Peyer's patch (tissue), 4 donors: Measurements from ENCODE around the gene NEURL3. TPM values are rescaled to one million over a fixed set of nuclear protein-coding genes. Genes with fewer than 3 reads are reported as not detected.

Experiments used
- DNase-seq, 3 donors: peaks; one replicate each; pipeline ENCODE4 v3.0.0-alpha.2; 2017 to 2019
- H3K27ac ChIP-seq, 4 donors: fragments of 200-600 bp; sonication (generic); one replicate each; pipeline ENCODE4 v1.5.1; 2016 to 2019
- H3K27me3 ChIP-seq, 2 donors: fragments of 200-600 bp; sonication (generic); one replicate each; pipeline ENCODE4 v1.5.1; 2019
- H3K36me3 ChIP-seq, 3 donors: fragments of 200-600 bp; sonication (generic); one replicate each; pipeline ENCODE4 v1.5.1; 2016 to 2019
- H3K4me1 ChIP-seq, 4 donors: fragments of 200-600 bp; sonication (generic); one replicate each; pipeline ENCODE4 v1.5.1; 2016 to 2019
- H3K4me3 ChIP-seq, 4 donors: fragments of 200-600 bp; sonication (generic); 1 replicate in 3 of 4; 2 replicates in 1 of 4; pipeline ENCODE4 v1.5.1; 2016 to 2019; ENCODE audit warnings: mild to moderate bottlenecking in 1 of 4
- H3K9me3 ChIP-seq, 4 donors: fragments of 200-600 bp; sonication (generic); one replicate each; pipeline ENCODE4 v1.5.1; 2016 to 2019; ENCODE audit warnings: mild to moderate bottlenecking in 1 of 4
- POLR2A ChIP-seq, 2 donors: fragments of 450-650 bp; IDR thresholded peaks; one replicate each; pipeline ENCODE4 v1.5.1; 2017; ENCODE audit warnings: antibody characterized with exemption in 2 of 2, mild to moderate bottlenecking in 2 of 2, moderate library complexity in 2 of 2
- total RNA-seq, 4 donors: library from RNA; depleted of rRNA; stranded (reverse); fragments of >200 nt; gene quantifications; one replicate each; pipeline ENCODE4 v1.1.0, GENCODE V29; 2016
- TF ChIP-seq, protein P1 (sequence below), 6 experiments: fragments of 450-650 bp in 4 of 6; fragments of 200-600 bp in 2 of 6; sonication (generic) in 1 of 6; IDR thresholded peaks; one replicate each; pipeline ENCODE4 v1.5.1; 2017 to 2019; ENCODE audit warnings: antibody characterized with exemption in 6 of 6, mild to moderate bottlenecking in 3 of 6, moderate library complexity in 1 of 6

The NEURL3 gene
- total RNA-seq, 4 donors from 2014 or later: 1.7 to 23.6 (median 20.2) TPM; not detected in 1

DNA sequence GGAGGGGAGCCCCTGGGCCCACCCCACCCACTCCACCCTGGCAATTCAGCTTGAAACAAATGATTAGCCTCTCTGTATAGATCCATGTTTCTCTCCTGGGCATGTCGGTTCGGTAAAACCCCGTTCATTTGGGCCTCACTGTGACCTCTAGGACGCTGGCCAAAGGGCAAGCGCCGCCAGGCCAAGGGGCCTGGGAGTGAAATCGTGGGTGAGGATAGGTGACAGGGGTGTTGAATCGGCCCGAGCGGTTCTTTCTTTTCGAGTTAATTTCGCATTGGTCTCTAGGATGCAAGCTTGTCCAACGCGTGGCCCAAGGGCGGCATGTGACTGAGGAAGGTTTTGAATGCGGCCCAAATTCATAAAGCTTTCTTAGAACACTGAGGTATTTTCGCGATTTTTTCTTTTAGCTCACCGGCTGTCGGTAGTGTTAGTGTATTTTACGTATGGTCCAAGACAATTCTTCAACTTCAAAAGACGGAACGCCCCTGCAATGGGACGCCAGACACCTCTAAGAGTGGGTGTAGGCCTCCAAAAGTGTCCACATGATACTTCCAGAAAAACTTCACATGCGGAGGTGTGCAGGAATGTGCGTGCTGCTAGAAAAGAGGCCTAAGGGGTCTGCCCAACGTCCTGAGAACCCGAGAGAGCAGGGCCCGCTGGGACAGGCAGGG is 21.6 kb upstream of the NEURL3 start:
- Histone ChIP-seq H3K27me3 (no peaks in the 10 kb centered on the region), H3K36me3 (no peaks in the 10 kb centered on the region), H3K27ac (peak overlapping the region; percentile 65 to 87 (median 70)), H3K4me1 (peaks cover 0 to 46% (median 3%) of the 10 kb centered on the region in 4 donors), H3K9me3 (no peaks in the 10 kb centered on the region), H3K4me3 (peak overlapping the region; percentile 44 to 64 (median 58))
- no peak for TF ChIP-seq POLR2A (IDR thresholded peaks at IDR 0.05)
- TF ChIP-seq, protein P1, sequence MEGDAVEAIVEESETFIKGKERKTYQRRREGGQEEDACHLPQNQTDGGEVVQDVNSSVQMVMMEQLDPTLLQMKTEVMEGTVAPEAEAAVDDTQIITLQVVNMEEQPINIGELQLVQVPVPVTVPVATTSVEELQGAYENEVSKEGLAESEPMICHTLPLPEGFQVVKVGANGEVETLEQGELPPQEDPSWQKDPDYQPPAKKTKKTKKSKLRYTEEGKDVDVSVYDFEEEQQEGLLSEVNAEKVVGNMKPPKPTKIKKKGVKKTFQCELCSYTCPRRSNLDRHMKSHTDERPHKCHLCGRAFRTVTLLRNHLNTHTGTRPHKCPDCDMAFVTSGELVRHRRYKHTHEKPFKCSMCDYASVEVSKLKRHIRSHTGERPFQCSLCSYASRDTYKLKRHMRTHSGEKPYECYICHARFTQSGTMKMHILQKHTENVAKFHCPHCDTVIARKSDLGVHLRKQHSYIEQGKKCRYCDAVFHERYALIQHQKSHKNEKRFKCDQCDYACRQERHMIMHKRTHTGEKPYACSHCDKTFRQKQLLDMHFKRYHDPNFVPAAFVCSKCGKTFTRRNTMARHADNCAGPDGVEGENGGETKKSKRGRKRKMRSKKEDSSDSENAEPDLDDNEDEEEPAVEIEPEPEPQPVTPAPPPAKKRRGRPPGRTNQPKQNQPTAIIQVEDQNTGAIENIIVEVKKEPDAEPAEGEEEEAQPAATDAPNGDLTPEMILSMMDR (IDR thresholded peaks at IDR 0.05): no peak
- no peak for DNase-seq

DNA sequence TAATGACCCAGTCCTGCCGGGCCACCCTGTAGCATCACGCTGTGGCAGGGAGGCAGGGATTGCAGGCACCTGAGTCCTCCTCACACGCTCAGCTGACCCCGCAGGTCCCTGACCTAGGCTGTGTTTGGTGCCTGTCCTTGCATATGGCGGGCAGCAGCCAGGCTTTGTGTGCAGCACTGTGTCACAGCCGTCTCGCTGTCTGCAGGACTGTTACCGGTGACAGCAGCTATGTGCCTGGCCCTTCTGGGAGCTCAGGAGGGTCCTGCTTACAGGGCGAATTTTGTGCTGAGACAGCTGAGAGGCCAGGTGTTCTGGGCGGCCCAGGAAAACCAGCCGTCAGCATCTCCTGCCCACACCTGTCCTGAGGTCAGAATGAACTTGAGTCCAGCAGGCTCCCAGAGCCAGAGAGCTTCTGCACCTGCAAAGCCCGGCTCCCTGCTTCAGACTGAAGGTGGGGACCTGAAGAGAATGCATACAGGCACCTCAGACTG is 21.0 kb upstream of the NEURL3 start:
- H3K36me3 ChIP-seq: no peaks in the 10 kb centered on the region
- no peak for DNase-seq
- H3K4me3 ChIP-seq: no peak overlapping the region
- peaks cover 0 to 40% (median 3%) of the 10 kb centered on the region in 4 donors for H3K4me1 ChIP-seq
- H3K9me3 ChIP-seq: no peaks in the 10 kb centered on the region
- no peaks in the 10 kb centered on the region for H3K27me3 ChIP-seq
- no peak overlapping the region for H3K27ac ChIP-seq
- no peak for TF ChIP-seq POLR2A (IDR thresholded peaks at IDR 0.05)
- TF ChIP-seq, protein P1 (IDR thresholded peaks at IDR 0.05): no peak

DNA sequence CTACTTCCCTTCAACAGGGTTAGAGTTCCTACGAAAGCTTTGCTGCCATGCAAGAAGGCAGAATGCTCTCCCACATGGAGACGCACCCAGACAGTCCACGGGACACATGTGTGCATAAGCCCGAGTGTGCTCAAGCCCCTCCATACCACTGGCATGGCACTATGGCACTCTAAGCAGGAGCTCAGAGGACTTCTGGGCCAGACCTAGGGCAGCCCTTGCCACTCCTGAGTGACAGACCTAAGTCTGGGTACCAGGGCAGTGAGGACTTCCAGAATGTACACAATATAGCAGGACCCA is 20.0 kb upstream of the NEURL3 start:
- H3K4me3 ChIP-seq: no peak overlapping the region
- TF ChIP-seq, protein P1 (IDR thresholded peaks at IDR 0.05): no peak
- no peak for DNase-seq

DNA sequence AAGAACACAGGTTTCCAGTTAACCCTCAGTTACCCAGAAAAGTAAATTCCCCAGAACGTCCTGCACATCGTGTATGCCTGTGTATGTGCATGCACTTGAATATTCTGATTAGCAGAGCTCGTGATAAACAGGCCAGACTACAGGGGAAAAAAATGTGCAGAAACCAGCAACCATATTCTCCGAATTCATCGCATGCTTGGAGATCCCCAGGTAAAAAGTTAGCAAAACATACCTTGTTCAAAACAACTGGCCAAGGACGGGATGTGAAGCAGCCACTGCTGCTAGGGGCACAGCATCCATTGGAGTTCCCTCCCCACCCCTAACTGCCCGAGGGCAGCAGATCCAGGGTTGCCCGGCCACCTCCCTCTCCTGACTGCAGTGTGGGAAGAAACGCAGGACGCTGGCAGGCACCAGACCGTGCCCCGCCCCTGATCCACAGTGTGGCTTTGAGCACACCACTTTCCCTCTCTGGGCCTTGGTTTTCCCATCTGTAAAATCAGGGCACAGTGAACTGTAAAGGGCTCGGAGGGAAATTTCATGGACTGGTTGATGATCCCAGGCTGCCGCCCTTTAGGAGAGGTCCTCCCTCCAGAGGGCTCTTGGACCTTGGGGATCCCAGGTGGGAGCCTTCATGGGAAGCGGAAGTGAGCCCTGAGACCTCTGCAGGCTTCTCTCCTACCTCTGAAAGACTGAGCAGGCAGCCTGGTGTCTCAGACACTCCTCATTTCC is 19.5 kb upstream of the NEURL3 start:
- H3K27me3 ChIP-seq: no peaks in the 10 kb centered on the region
- no peak overlapping the region for H3K27ac ChIP-seq
- peaks cover 0 to 36% (median 3%) of the 10 kb centered on the region in 4 donors for H3K4me1 ChIP-seq
- no peak overlapping the region for H3K4me3 ChIP-seq
- H3K9me3 ChIP-seq: no peaks in the 10 kb centered on the region
- H3K36me3 ChIP-seq: no peaks in the 10 kb centered on the region
- no peak for DNase-seq
- TF ChIP-seq POLR2A (IDR thresholded peaks at IDR 0.05): no peak
- TF ChIP-seq, protein P1 (IDR thresholded peaks at IDR 0.05): no peak

More for the DNA sequence above, 20.0 kb upstream of the NEURL3 start:
- Histone ChIP-seq H3K27me3 (no peaks in the 10 kb centered on the region), H3K27ac (no peak overlapping the region), H3K36me3 (no peaks in the 10 kb centered on the region), H3K9me3 (no peaks in the 10 kb centered on the region), H3K4me1 (peaks cover 0 to 36% (median 3%) of the 10 kb centered on the region in 4 donors)

DNA sequence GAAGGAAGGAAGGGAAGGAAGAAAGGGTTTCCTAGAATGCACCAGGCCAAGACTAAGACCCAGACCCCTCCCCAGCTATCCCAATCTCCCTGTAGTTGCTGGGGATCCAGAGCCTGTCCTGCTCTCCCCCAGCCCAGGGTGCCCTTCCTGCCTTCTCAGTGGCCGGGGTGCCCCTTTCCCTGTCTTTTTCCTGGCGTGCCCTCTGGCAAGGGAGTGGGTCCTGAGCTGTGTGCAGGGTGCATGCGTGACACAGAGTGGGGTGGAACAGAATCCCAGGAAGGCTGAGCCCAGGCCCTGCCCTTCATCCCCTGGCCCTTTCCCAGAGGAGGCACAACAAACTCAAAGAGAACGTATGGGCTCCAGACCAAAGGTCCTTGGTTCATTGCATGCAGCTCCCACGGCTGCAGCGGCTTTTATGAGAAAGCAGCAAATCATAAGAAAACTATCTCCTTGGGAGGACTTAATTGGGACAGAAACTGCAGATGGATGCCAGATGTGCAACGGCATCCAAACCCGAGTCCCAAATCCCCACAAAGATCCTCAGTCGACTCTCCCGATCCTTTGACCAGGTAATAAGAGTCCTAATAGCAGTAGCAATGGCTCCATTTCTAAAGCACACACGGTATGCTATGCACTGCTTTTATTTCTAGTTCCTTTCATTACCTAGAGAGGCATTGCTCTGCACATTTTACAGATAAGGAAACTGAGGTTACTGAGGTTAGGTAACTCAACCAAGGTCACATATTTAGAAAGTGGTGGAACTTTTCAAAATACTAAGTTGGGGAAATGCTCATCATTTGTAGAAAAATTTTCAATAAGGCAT is 18.7 kb upstream of the NEURL3 start:
- peaks cover 0 to 36% (median 3%) of the 10 kb centered on the region in 4 donors for H3K4me1 ChIP-seq
- H3K27ac ChIP-seq: no peak overlapping the region
- no peak overlapping the region for H3K4me3 ChIP-seq
- no peaks in the 10 kb centered on the region for H3K9me3 ChIP-seq
- H3K36me3 ChIP-seq: no peaks in the 10 kb centered on the region
- no peak for TF ChIP-seq POLR2A (IDR thresholded peaks at IDR 0.05)
- TF ChIP-seq, protein P1 (IDR thresholded peaks at IDR 0.05): no peak
- DNase-seq: no peak
- no peaks in the 10 kb centered on the region for H3K27me3 ChIP-seq
